ENCODE results near the gene UBL7. TPM values are rescaled to one million over a fixed set of nuclear protein-coding genes. Genes with fewer than 3 reads are reported as not detected.
A peak's percentile ranks its signal among the peaks of the same experiment; 100 is the strongest.

The UBL7 gene
- total RNA-seq, 1 donor from 2014 or later = 79.9 TPM

- TF ChIP-seq, protein P1, sequence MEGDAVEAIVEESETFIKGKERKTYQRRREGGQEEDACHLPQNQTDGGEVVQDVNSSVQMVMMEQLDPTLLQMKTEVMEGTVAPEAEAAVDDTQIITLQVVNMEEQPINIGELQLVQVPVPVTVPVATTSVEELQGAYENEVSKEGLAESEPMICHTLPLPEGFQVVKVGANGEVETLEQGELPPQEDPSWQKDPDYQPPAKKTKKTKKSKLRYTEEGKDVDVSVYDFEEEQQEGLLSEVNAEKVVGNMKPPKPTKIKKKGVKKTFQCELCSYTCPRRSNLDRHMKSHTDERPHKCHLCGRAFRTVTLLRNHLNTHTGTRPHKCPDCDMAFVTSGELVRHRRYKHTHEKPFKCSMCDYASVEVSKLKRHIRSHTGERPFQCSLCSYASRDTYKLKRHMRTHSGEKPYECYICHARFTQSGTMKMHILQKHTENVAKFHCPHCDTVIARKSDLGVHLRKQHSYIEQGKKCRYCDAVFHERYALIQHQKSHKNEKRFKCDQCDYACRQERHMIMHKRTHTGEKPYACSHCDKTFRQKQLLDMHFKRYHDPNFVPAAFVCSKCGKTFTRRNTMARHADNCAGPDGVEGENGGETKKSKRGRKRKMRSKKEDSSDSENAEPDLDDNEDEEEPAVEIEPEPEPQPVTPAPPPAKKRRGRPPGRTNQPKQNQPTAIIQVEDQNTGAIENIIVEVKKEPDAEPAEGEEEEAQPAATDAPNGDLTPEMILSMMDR (IDR thresholded peaks at IDR 0.05; ENCODE audit: unreplicated experiment) = no peak
- H3K4me3 Mint-ChIP-seq (ENCODE audit: unreplicated experiment) = peak overlapping the region; percentile 17
- H3K4me1 Mint-ChIP-seq (ENCODE audit: unreplicated experiment) = peaks cover 50% of the 10 kb centered on the region
- DNase-seq (ENCODE audit: low spot score) = no peak
- no peaks in the 10 kb centered on the region for H3K9me3 Mint-ChIP-seq (ENCODE audit: unreplicated experiment)
- H3K36me3 Mint-ChIP-seq (ENCODE audit: low read depth, unreplicated experiment) = peaks cover 9% of the 10 kb centered on the region
- no peak overlapping the region for H3K27ac Mint-ChIP-seq (ENCODE audit: unreplicated experiment)
- H3K27me3 Mint-ChIP-seq (ENCODE audit: unreplicated experiment) = peaks cover 6% of the 10 kb centered on the region
These were observed 31.1 kb downstream of the UBL7 start for GRCh38 chr15:74429781-74430400.

DNA sequence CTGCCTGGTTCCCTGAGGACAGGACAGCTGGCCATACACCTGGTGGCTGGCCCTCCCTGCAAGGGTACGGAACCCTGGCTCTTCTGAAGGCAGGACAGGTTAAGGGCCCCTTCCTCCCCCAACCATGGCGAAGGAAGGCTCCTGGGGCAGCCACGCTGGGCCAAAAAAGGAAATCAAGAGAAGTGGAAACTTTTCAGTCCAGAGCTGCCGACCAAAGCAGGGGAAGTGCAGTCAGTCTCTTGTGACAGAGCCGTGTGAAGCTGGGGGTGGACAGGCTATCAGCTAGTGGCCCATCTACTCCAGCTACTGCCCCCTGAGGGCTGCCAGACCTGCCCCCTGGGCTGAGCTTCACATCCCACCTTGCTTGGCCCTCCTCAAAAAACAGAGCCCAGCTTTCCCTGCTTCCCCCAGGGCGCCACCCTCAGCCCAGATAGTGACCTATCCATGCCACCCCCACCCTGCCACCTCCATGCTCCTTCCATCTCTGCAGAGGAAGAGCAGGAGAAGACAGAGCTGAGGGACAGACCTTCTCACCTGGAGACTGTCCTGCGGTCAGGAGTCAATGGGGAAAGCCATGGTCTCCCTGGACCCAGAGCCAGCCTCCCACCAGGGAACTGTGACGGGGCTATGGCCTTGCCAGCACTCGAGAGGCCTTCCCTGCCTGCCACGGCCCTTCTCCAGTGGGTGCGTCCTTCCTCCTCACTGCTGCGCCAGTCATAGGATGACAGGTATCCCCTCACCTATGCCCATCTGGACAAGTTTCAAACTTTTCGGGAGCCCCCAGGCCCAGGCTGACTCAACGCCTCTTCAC is 31.8 kb downstream of the UBL7 start:
- TF ChIP-seq, protein P1 (IDR thresholded peaks at IDR 0.05; ENCODE audit: unreplicated experiment) = no peak
- Mint-ChIP-seq H3K4me3 (ENCODE audit: unreplicated experiment) (peak overlapping the region; percentile 17), H3K36me3 (ENCODE audit: low read depth, unreplicated experiment) (peaks cover 9% of the 10 kb centered on the region), H3K27ac (ENCODE audit: unreplicated experiment) (no peak overlapping the region), H3K27me3 (ENCODE audit: unreplicated experiment) (peaks cover 5% of the 10 kb centered on the region), H3K9me3 (ENCODE audit: unreplicated experiment) (no peaks in the 10 kb centered on the region), H3K4me1 (ENCODE audit: unreplicated experiment) (peaks cover 47% of the 10 kb centered on the region)
- no peak for DNase-seq (ENCODE audit: low spot score)

GRCh38 chr15:74428442-74428787 is 32.5 kb downstream of the UBL7 start:
- H3K4me1 Mint-ChIP-seq (ENCODE audit: unreplicated experiment) = peaks cover 52% of the 10 kb centered on the region
- TF ChIP-seq, protein P1 (IDR thresholded peaks at IDR 0.05; ENCODE audit: unreplicated experiment) = no peak
- H3K27ac Mint-ChIP-seq (ENCODE audit: unreplicated experiment) = no peak overlapping the region
- peaks cover 12% of the 10 kb centered on the region for H3K36me3 Mint-ChIP-seq (ENCODE audit: low read depth, unreplicated experiment)
- no peak overlapping the region for H3K4me3 Mint-ChIP-seq (ENCODE audit: unreplicated experiment)
- peaks cover 7% of the 10 kb centered on the region for H3K27me3 Mint-ChIP-seq (ENCODE audit: unreplicated experiment)
- no peak for DNase-seq (ENCODE audit: low spot score)
- no peaks in the 10 kb centered on the region for H3K9me3 Mint-ChIP-seq (ENCODE audit: unreplicated experiment)

- Mint-ChIP-seq H3K4me1 (ENCODE audit: unreplicated experiment) (peaks cover 58% of the 10 kb centered on the region), H3K4me3 (ENCODE audit: unreplicated experiment) (no peak overlapping the region), H3K36me3 (ENCODE audit: low read depth, unreplicated experiment) (peaks cover 13% of the 10 kb centered on the region), H3K27me3 (ENCODE audit: unreplicated experiment) (peaks cover 7% of the 10 kb centered on the region), H3K9me3 (ENCODE audit: unreplicated experiment) (no peaks in the 10 kb centered on the region), H3K27ac (ENCODE audit: unreplicated experiment) (no peak overlapping the region)
- DNase-seq (ENCODE audit: low spot score) = no peak
- TF ChIP-seq, protein P1 (IDR thresholded peaks at IDR 0.05; ENCODE audit: unreplicated experiment) = no peak
These were observed 33.1 kb downstream of the UBL7 start for GRCh38 chr15:74427607-74428441.

All from endothelial cell (in vitro differentiated cells).